Measurements from ENCODE around the gene SINHCAF.

SINHCAF gene

GRCh38 chr12:31326736-31327659, 1.0 kb upstream of the SINHCAF start:
- DNase-seq, result no peak

- no peak for DNase-seq
Measured at GRCh38 chr12:31325524-31325875, 450 bp downstream of the SINHCAF start.

DNA sequence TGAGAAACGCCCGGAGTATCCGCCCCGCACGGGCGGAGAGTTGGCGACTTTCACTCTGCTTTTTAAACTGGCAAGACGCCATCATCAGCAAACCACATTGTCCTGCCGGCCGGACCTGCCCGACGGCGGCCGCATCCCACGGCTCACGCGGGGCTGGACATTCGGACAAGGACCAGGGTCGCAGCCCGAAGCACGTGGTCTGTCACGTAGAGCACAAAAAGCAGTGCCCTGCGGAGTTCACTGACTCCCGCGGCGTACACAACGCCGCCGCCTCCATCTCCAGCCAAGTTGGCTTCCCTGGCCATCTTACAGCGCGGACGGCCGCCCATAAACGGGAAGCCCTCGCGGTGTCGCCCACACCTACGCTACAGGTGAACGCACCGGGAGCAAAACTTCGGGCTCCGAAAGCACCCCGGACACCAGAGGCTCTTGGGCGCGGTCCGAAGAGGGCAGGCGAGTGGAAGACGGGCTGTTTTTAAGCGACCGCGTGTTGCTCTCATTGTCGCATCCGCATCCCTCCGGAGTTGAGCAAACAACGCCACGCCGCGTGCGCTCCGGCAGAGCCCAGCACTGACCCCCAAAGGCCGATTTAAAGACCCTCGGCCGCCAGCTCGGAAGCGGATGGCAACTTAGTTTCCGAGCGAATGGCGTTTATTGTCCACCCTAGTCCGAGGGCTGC, 966 bp downstream of the SINHCAF start:
- peak; percentile 48 for DNase-seq

DNA sequence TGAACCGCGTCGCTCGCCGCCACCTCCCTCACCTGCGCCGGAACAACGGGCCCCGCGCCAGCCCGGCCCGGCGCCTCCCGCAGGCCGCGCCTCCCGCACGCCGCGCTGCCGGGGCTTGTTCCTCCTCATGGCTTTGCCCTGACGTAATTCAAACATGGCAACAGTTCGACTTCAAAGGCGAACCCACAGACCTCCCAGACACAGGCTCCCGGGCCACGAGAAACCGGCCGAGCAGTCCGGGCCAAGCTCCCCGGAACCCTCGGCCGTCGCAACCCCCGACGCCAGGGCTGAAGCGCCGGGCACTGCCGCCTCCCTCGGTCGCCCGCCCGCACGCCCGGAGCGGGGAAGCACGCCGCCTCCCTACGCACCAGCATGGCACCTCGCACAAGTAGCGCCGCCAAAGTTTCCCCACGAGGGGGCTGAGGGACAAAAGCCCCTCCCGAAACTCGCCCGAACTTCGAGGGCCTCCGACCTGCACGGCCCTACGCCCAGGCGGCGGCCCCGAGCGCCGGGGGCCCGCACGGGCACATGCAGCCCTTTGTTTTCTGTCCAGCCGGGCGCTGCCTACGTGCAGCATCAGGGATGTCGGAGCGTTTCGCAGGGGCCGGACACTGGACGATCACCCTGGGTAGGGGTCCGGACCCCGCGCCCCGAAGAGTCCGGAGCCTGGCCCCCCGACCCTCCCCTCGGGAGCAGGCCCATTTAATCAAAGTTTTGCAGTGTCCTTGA, 1.7 kb downstream of the SINHCAF start:
- DNase-seq, result peak; percentile 62

GRCh38 chr12:31323391-31324115, 2.4 kb downstream of the SINHCAF start:
- peak; percentile 62 for DNase-seq

GRCh38 chr12:31322801-31323207, 3.1 kb downstream of the SINHCAF start:
- DNase-seq, result no peak

DNA sequence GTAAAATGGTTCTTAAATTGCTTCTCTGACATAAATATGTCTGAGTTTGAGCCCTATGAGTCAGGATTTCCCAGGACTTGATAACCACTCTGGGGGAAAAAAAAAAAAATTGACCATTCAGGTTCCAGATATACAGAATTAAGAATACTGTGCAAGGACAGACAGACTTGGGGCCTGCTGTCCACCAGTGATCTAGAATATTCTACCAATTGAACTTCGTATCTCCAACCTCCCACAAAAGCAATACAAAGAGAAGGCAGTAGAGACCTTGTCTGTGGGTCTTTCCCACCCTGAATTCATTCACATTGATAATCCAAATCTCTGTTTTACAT, 4.1 kb downstream of the SINHCAF start:
- DNase-seq, result no peak

GRCh38 chr12:31321186-31321896, 4.6 kb downstream of the SINHCAF start:
- DNase-seq, result no peak

DNA sequence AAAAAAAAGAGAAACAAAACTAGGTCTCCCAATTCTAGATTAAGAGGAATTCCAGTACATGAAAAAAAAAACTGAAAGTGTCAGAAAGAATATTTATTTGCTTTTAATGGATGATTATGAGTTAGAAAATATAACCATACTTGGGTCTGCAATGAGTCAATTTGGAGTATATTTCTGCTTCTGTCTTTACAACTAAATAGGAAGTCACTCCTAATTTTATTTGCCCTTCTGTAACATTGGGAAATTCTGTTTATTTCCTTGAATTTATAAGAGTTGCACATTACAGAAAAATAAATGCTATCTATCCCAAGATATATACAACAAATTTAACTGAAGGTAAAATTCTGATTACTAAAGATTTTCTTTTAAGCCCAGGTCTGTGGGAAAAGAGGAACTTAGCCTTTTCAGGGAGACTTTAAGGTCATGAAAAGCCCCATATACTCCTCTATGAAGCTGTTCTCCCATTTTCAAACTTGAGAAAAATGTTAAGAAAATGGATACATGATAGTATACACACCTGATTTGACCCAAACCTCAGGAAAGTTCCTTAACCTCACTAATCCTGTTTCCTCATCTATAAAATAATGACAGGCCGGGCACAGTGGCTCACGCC, 7.2 kb downstream of the SINHCAF start:
- DNase-seq, result no peak

DNA sequence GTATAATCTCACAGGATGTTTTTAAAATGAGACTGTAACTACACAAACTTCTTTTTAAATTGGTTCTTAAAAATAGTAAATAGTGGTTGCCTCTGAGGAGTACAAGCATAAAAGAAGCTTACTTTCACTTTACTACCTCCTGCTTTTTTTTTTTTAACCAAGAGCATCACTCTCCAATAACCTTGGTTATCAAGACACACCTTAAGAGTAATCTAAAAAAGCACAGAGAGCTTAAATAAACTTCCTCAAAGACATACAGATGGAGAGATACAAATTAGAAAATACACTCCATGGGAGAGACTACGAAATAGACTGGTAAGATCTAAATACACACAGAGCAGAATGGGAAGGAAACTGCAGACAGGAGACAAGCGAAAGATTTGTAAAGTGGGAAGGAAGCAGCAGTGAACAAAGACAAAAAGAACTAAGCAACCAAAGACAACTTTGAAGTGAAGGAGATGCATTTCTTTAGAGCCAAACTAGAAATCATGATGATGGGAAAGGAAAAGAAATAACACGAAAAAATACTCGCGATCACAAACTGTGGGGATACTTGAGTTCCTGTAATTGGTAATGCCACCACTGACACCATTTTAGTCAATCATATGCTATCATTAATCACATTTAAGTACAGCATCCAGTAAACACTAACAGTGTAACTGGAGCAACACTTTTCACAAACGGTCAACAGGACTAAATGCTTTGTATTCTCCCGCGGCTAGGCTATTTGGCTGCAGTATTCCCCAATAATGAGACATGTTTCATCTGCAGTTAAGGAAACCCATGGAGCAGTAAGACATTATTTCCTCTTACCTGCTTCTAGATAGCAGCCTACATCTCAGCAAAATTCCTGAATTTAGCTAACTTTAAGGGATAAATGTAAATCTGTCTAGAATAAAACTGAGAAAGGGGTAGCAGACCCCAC, 8.2 kb downstream of the SINHCAF start:
- no peak for DNase-seq

DNA sequence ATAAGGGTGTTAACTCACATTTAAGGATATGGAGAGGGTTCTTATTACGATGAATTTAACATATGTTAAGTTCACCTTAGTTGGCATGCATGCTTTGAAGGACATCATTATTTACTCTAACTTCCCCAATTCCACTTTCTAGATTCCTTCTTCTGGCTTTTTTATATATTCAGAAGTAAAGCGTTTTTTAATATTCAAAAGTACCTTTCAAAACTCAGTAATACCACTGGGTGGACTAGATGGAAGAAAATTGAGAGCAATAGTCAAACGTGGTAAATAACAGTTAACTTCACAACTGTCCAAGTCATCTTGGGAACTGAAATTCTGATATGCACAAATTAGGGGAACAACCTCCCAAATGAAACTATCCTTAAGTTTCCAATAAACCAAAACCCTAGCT, 9.1 kb downstream of the SINHCAF start:
- no peak for DNase-seq

- no peak for DNase-seq
Measured at GRCh38 chr12:31315784-31316465, 10.0 kb downstream of the SINHCAF start.

DNA sequence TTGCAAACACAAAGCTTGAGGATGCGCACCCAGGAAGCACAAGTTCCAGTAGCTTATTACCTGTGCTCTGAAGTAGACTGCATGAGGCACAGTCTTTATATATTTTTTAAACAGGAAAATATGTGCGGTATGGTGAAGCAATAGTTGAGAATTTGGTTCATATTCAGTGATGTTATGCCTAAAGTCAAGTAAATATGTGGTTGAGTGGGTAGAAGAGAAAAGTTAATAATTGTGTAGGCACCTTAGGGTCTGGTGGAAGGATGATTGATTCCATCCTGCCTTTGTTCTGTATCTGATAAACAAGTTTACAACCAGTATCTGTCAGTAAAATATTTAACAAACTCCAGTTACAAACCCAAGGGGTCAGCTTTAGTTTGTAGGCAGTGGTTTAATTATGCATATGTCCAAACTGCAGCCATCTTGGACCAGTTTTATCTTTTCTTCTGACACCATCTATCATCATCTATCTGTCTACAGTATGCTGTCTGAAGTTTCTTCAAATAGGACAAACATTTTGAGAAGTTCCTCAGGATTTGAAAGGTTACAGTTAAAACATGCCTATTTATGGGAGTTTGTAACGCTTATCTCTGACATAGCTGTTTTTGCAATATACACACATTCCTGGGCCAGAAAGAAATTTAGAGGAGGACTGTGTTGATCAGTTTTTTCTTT, 10.8 kb downstream of the SINHCAF start:
- no peak for DNase-seq

- no peak for DNase-seq
Measured at GRCh38 chr12:31312431-31312830, 13.5 kb downstream of the SINHCAF start.

DNA sequence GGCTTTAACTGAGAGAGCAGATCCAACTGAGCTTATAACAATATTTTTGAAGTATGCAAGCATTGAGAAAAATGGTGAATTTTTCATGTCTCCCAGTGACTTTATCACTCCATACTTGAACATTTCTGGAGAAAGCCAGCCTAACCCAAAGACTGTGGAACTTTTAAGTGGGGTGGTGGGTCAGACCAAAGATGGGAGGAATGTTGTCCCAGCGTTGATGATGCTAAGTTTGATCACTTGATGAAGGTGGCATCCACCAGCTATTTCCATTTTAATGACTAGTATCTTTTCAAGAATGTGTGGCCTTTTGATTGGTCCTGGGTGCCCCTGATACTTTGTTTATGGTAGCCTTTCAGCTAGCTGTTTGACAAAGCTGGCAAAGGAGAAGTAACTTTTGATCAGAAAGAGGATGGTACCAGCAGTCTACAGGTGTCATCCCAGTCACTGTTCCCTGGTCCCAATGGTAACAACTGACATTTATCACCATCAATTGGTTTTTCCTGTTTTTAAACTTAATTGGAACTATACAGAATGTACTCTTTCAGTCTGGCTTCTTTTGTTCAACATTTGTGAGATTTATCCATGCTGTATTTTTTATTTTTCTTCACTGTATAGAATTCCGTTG, 14.2 kb downstream of the SINHCAF start:
- DNase-seq, result no peak

DNA sequence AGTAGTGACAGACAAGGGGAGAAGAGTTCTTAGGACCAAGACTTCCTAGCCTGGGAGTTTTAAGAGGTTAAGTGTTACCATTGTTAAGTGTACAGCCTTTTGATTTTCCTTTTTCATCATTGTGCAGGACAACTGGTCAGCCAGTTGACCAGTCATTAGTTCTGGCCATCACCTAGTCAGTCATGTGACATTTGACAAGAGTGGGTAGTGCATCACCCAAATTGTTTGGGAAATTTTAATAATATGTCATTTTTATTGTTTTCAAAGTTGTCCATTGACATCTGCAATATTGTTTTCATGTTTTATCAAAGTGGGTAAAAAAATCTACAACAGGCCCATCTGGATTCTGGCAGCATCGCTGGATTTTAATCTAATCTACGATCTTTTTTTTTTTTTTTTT, 15.5 kb downstream of the SINHCAF start:
- DNase-seq, result no peak

GRCh38 chr12:31309279-31309678, 16.7 kb downstream of the SINHCAF start:
- DNase-seq, result no peak

GRCh38 chr12:31308116-31308515, 17.8 kb downstream of the SINHCAF start:
- DNase-seq, result no peak

DNA sequence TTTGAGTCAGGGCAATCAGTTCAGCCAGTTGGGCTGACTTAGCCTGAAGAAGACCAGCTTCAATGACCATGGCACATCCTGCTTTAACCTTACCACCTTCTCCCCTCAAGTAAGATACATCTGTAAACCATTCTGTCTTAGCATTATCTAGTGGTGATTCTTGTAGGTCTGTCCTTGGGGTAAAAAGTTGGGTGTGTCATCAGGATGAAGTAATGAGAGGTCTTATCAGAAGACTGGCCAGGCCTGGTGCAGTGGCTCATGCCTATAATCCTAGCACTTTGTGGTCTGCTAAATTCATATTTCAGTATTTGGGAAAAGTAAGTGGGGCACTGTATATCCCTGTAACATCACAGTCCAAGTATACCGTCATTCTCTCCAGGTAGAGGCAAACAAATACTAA, 19.1 kb downstream of the SINHCAF start:
- no peak for DNase-seq

Measured in NCI-H1105 (cell line).